GM10248 (cell line): ENCODE results near the gene RERE.
A peak's percentile ranks its signal among the peaks of the same experiment; 100 is the strongest.

Source experiments
- CTCF ChIA-PET: fragments of 300-600 bp; sonication (Branson Sonifier 250); formaldehyde crosslinking; extraction: SDS; loops from one replicate; lab custom pipeline; 2021; ENCODE audit warnings: antibody characterized with exemption; lab: Yijun Ruan, JAX
- POLR2A ChIA-PET: fragments of 350-650 bp; sonication (Branson Sonifier 250); formaldehyde crosslinking; extraction: SDS; loops from one replicate; lab custom pipeline; 2020; ENCODE audit warnings: antibody characterized with exemption; lab: Yijun Ruan, JAX
- DNase-seq: peaks from one replicate; pipeline ENCODE4 v3.0.0; 2012; ENCODE audit errors: extremely low spot score
- TF ChIP-seq, protein P1 (sequence below): IDR thresholded peaks from 2 replicates; pipeline ENCODE4 v1.5.1; 2012; ENCODE audit warnings: mild to moderate bottlenecking, low read depth; ENCODE audit errors: extremely low read depth, missing control alignments, control extremely low read depth

The RERE gene

DNA sequence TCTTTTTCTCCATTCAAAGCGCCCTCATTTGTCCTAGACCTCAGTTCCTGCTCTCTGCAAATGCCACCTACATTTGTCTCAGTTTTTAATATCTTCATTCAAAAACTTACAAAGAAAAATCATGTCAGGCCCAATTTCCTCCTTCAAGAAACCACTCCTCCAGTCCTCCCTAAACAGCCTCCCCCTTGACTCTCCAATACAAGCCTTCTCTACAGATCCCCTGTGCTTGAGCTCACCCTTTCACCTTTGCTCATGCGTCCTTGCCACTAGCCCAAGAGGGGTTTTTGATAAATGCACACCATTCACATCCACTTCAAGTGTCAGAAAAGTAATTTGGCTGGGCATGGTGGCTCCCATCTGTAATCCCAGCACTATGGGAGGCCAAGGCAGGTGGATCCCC lies 140.6 kb downstream of the RERE start:
- no peak for DNase-seq
- TF ChIP-seq, protein P1, sequence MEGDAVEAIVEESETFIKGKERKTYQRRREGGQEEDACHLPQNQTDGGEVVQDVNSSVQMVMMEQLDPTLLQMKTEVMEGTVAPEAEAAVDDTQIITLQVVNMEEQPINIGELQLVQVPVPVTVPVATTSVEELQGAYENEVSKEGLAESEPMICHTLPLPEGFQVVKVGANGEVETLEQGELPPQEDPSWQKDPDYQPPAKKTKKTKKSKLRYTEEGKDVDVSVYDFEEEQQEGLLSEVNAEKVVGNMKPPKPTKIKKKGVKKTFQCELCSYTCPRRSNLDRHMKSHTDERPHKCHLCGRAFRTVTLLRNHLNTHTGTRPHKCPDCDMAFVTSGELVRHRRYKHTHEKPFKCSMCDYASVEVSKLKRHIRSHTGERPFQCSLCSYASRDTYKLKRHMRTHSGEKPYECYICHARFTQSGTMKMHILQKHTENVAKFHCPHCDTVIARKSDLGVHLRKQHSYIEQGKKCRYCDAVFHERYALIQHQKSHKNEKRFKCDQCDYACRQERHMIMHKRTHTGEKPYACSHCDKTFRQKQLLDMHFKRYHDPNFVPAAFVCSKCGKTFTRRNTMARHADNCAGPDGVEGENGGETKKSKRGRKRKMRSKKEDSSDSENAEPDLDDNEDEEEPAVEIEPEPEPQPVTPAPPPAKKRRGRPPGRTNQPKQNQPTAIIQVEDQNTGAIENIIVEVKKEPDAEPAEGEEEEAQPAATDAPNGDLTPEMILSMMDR = no peak
- ChIA-PET POLR2A (no interaction called here), CTCF (interaction anchor here (0.7 to 1.5 kb wide), 2 partner anchors 10 to 172 kb away, joined by 3 read pairs; no protein-coding TSS in a partner anchor)

DNA sequence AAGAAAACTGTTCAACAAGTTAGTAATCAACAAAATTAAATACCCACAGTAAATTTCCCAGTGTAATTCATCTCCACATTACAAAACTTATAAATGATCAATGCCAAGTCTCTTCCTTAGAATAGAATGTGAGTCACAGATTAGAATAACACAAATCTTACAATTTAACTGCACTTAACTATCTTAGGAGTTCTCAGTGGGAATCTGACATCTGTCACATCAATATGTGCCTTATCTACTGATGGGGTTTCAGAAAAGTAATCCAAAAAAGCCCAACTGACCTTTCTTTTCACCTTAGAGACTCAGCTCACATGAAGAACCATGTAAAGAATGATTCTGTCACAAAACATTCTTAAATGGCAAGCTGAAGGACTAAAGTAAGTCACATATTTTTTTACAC lies 141.4 kb downstream of the RERE start:
- CTCF ChIA-PET = interaction anchor here (0.7 kb wide), 1 partner anchor 173 kb away, joined by 3 read pairs; no protein-coding TSS in a partner anchor
- TF ChIP-seq, protein P1 = no peak
- POLR2A ChIA-PET = no interaction called here
- DNase-seq = no peak

DNA sequence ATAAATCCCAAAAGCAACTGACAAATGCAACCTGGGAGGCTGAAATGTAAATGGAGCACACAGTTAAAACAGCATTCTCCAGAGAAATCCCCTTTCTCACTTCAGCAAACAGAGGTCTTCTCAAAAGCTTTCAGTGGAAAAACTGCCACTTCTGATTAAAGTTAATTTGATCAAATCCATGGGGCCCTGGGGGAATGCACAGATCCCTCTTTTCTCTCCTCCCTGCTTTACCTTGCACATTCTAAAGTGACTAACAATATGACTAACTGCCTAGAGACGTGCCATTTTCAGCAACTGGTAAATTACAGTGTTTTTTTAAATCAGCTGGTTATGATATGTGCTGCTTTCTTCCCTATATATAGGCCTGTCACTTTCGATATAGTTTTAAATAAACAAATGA lies 142.5 kb downstream of the RERE start:
- TF ChIP-seq, protein P1 = no peak
- POLR2A ChIA-PET = no interaction called here
- DNase-seq = no peak
- CTCF ChIA-PET = interaction anchor here (0.7 to 6.3 kb wide), 11 partner anchors 9 to 174 kb away, joined by 3 to 65 read pairs (median 6); no protein-coding TSS in a partner anchor

DNA sequence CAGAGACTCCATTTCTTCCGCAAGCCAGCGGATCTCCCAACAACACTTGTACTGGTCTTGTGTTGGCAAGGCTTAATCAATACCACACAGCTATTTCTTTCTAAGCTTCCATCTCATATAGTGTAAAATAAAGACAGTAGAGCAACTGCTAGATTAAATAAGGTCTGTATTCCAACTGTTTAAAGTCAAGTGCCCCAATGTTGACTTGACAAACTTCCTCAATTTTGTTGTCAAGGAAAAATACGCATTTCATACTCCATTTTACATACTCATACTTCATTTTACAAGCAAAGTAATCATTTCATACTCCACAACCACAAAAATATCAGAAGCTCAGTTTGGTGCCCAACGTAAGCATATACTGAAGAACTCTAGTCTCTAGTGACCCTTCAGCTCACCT lies 143.0 kb downstream of the RERE start:
- TF ChIP-seq, protein P1 = no peak
- CTCF ChIA-PET = interaction anchor here (0.5 to 6.3 kb wide), 13 partner anchors 9 to 175 kb away, joined by 3 to 65 read pairs (median 5); no protein-coding TSS in a partner anchor
- DNase-seq = no peak
- POLR2A ChIA-PET = no interaction called here

DNA sequence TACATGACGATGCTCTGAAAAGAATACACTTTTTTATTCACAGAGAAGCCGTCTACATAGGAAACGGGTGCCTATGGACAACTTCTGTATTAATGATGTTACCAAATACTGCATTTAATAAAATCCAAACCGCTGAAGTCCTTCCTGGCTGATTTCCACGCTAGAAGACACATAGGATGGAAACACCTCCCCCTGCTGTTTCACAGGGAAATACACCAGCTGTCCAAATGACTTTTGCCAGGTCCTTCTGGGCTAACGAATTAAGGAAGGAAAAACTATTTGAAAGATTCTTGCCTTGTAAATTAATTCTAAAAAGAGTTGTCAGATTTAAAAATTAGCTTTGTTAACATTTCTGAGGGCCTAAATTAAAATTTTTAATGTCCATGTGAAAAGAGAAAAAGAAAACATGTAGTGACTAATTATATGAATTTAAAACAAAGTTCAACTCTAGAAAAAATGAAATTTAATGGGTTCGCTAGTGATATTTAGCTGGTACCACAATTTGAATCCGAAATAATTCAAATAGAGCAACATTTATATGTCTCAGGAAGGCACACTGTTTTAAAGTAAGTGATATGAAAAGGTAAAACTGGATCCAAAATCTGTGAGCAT lies 146.0 kb downstream of the RERE start:
- POLR2A ChIA-PET = no interaction called here
- CTCF ChIA-PET = interaction anchor here (0.7 to 6.3 kb wide), 25 partner anchors 9 to 244 kb away, joined by 3 to 65 read pairs (median 4); no protein-coding TSS in a partner anchor
- peak; percentile 37 for DNase-seq
- TF ChIP-seq, protein P1 = peak; percentile 61

DNA sequence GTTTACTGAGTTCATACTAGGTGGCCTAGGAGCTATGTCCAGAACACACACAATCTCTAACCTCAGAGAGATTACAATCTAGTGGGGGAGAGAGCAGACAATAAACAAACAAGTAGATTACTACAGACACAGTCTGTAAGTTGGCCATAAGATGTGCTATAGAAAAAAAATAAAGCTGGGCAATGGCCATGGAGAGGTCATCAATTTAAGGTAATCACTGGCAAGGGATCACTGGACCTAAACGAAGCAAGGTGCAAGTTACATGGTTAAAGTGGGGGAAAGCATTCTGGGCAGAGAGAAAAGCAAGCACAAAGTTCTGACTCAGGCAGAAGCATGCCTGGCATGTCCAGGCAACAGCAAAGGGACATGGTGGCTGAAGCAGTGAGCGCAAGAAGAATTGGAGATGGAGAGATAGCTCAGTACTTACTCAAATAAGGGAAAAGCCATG lies 147.0 kb downstream of the RERE start:
- ChIA-PET CTCF (interaction anchor here (0.7 to 6.3 kb wide), 24 partner anchors 9 to 178 kb away, joined by 3 to 65 read pairs (median 4); no protein-coding TSS in a partner anchor), POLR2A (interaction anchor here (0.5 kb wide), 1 partner anchor 122 kb away, joined by 4 read pairs; no protein-coding TSS in a partner anchor)
- DNase-seq = no peak
- TF ChIP-seq, protein P1 = no peak
